Duodenal mucosa (tissue), 2 donors: ENCODE data around the gene PATJ.
A peak's percentile ranks its signal among the peaks of the same experiment; 100 is the strongest.
"Not testable (repeated sequence)": the region's sequence is repeated elsewhere in the genome, so short reads cannot be mapped to it uniquely, and the experiment has no call there.

Experiments
- H3K27ac ChIP-seq: one replicate; pipeline ENCODE4 v1.7.0; 2013; ENCODE audit warnings: low read depth, low read length
- H3K27me3 ChIP-seq, 2 donors: one replicate each; pipeline ENCODE4 v1.7.0; 2013; ENCODE audit warnings: low read length in 2 of 2, control low read depth in 1 of 2; ENCODE audit not compliant: insufficient read depth in 2 of 2, control insufficient read depth in 1 of 2
- H3K36me3 ChIP-seq, 2 donors: one replicate each; pipeline ENCODE4 v1.7.0; 2013; ENCODE audit warnings: low read length in 2 of 2, control low read depth in 1 of 2; ENCODE audit not compliant: insufficient read depth in 2 of 2, control insufficient read depth in 1 of 2
- H3K4me1 ChIP-seq, 2 donors: one replicate each; pipeline ENCODE4 v1.7.0; 2013; ENCODE audit warnings: low read length in 2 of 2, control low read depth in 1 of 2; ENCODE audit not compliant: insufficient read depth in 2 of 2, control insufficient read depth in 1 of 2
- H3K4me3 ChIP-seq, 2 donors: one replicate each; pipeline ENCODE4 v1.7.0; 2013; ENCODE audit warnings: low read length in 2 of 2, low read depth in 1 of 2
- H3K9ac ChIP-seq, 2 donors: one replicate each; pipeline ENCODE4 v1.7.0; 2013; ENCODE audit warnings: low read length in 2 of 2, low read depth in 1 of 2
- H3K9me3 ChIP-seq, 2 donors: one replicate each; pipeline ENCODE4 v1.7.0; 2013; ENCODE audit warnings: low read length in 2 of 2, control low read depth in 1 of 2; ENCODE audit not compliant: control insufficient read depth in 1 of 2

The PATJ gene, protein sequence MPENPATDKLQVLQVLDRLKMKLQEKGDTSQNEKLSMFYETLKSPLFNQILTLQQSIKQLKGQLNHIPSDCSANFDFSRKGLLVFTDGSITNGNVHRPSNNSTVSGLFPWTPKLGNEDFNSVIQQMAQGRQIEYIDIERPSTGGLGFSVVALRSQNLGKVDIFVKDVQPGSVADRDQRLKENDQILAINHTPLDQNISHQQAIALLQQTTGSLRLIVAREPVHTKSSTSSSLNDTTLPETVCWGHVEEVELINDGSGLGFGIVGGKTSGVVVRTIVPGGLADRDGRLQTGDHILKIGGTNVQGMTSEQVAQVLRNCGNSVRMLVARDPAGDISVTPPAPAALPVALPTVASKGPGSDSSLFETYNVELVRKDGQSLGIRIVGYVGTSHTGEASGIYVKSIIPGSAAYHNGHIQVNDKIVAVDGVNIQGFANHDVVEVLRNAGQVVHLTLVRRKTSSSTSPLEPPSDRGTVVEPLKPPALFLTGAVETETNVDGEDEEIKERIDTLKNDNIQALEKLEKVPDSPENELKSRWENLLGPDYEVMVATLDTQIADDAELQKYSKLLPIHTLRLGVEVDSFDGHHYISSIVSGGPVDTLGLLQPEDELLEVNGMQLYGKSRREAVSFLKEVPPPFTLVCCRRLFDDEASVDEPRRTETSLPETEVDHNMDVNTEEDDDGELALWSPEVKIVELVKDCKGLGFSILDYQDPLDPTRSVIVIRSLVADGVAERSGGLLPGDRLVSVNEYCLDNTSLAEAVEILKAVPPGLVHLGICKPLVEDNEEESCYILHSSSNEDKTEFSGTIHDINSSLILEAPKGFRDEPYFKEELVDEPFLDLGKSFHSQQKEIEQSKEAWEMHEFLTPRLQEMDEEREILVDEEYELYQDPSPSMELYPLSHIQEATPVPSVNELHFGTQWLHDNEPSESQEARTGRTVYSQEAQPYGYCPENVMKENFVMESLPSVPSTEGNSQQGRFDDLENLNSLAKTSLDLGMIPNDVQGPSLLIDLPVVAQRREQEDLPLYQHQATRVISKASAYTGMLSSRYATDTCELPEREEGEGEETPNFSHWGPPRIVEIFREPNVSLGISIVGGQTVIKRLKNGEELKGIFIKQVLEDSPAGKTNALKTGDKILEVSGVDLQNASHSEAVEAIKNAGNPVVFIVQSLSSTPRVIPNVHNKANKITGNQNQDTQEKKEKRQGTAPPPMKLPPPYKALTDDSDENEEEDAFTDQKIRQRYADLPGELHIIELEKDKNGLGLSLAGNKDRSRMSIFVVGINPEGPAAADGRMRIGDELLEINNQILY (N-terminal part only)

DNA sequence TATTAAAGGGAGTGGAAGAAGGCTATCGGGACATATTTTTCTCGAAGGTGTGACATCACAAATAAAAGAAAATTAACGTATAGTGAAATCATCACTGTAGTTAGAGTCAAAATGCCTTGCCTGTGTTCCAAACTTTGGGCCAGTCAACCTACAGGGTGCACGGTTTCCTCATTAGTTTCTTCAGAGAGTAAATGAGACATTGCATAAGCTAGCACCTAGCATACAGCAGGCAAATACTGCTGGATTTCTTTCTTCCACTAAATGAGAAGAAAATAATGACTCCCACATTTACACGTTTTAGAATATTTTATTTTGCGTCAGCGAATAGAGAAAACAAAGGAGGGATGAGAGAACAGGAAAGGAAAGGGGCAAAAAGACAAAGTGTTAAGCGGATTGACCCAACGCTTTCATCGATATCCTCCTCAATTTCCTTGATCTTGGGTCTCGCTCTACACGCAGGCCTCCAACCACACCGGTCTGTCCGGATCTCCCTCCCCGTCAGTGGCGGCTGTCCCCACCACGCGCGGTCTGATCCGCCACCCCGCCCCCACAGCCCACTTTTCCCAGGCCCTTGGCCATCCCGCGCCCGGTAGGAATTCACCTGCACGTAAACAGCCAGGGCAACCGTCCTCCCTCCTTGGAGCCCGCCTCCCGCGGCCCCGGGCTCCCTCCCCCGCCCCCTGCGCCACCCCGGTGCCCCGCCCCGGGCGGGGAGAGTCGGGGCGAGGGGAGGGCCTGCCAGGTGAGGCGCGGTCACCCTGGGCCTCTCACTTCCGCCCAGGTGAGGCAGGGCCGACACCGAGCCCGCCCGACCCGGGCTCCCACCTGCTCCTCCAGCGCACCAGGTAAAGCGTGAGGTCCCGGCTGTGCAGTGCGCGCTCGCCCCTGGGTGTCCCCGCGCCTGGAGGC lies at the start of gene PATJ:
PATJ (plus strand) TSS at position 770 of the 909 bp plus-strand sequence. CDS start 20,413 bp downstream, outside the sequence.
- Histone ChIP-seq H3K27ac (peak within 1 kb of the TSS; percentile 92), H3K4me1 (peaks cover 10 to 20% of the 10 kb centered on the region in 2 donors), H3K9me3 (no peaks in the 10 kb centered on the region), H3K27me3 (no peaks in the 10 kb centered on the region), H3K9ac (peak within 1 kb of the TSS; percentile 85 to 87), H3K36me3 (no peaks in the 10 kb centered on the region), H3K4me3 (peak within 1 kb of the TSS; percentile 83 to 85)

DNA sequence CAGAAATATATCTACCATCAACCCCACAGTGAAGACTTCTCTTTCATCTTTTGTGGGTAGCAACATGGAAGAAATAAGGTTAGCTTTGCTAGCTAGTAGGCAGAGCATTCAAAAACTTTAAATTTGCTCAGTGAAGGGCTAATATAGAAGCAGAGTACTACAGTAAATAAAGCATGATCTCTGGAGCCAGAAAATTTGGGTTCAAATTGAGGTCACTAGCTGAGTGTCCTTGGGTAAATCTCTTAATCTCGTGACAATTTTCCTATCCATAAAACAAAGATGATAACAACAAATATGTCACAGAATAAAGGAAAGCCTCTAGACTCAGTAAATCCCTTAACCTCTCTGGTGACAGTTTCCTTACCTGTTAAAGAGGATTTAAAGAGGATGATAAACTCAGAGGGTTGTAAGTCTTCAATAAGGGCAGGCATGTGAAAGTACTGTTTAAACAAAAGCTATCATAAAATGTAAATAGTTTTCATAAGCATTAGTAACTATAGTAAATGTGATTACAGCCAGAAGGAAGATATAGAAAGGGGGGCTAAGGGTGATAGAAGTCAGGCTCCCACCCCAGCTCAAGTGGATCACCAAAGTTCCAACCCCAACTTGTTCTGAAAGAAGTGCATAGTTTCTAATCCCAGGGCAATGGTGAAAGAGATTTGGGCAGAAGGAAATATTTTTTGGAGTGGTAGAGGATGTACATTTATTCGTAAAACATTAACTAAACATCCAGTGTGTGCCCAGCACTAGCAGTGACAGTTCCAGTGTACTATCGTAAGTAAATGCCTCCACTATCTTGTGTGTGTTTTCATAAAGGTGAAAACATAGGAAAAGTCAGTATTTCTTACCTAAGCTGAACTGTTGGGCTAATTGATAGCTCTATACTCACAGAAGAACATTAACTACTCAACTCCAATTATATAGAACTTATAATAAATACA lies 42.1 kb upstream of the PATJ start:
- Histone ChIP-seq H3K4me1 (no peaks in the 10 kb centered on the region), H3K36me3 (peaks cover 10 to 39% of the 10 kb centered on the region in 2 donors), H3K9ac (no peak overlapping the region), H3K27me3 (no peaks in the 10 kb centered on the region), H3K4me3 (no peak overlapping the region), H3K27ac (no peak overlapping the region), H3K9me3 (no peaks in the 10 kb centered on the region)

DNA sequence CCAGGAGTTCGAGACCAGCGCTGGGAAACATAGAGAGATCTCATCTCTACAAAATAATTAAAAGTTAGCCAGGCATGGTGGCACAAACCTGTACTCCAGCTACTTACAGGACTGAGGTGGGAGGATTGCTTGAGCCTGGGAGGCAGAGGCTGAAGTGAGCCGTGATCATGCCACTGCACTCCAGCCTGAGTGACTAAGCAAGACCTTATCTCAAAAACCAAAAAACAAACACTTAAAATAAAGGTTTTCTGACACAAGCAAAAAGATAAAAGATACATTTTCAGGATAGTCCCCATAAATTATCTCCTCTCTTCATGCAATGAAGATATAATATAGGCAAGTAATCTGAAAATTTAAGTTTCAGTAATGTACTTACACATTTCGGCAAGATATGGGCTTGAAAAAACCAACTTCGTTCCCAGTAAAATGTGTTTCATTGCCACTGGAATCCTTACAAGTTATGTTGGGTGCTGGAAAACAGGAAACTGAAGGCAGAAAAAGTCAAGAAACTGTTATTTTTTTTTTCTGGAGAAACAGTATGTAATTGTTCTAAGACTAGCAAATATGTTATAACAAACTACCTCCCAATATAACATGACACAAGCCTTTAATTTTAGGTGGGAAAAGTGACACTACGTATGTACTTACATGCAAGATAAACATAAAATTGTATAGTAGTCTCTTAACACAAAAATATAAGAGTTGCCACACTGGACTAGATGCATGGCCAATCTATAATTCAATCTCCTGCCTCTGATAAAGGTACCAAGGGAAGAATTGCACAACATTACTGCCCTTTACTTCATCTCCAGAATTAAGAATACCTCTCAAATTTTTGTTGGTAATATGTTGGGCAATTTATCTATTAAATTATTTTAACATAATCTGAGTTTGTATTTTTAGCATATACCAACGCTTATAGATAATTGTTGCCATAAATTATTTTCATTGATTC lies 33.0 kb upstream of the PATJ start:
- H3K4me3 ChIP-seq = no peak overlapping the region
- H3K27ac ChIP-seq = no peak overlapping the region
- H3K9me3 ChIP-seq = no peaks in the 10 kb centered on the region
- H3K4me1 ChIP-seq = no peaks in the 10 kb centered on the region
- H3K36me3 ChIP-seq = peaks cover 4 to 32% of the 10 kb centered on the region in 2 donors
- no peak overlapping the region for H3K9ac ChIP-seq
- no peaks in the 10 kb centered on the region for H3K27me3 ChIP-seq

DNA sequence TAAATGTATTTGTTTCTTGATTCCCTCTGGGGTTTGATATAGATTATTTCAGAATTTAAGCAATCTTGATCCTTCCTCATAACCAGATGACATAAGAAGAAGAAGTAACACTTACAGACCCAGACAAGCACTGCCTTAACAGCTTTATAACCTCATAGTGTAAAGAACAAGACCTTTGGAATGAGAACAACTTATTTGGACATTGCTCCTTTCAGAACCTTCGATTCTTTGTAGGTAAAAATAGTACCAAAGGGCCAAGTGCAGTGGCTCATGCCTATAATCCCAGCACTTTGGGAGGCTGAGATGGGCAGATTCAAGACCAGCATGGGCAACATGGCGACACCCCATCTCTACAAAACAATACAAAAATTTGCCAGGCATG lies 32.4 kb upstream of the PATJ start:
- Histone ChIP-seq H3K9me3 (no peaks in the 10 kb centered on the region), H3K36me3 (peaks cover 4 to 29% of the 10 kb centered on the region in 2 donors), H3K27ac (no peak overlapping the region), H3K4me1 (no peaks in the 10 kb centered on the region), H3K9ac (no peak overlapping the region), H3K27me3 (no peaks in the 10 kb centered on the region), H3K4me3 (no peak overlapping the region)

DNA sequence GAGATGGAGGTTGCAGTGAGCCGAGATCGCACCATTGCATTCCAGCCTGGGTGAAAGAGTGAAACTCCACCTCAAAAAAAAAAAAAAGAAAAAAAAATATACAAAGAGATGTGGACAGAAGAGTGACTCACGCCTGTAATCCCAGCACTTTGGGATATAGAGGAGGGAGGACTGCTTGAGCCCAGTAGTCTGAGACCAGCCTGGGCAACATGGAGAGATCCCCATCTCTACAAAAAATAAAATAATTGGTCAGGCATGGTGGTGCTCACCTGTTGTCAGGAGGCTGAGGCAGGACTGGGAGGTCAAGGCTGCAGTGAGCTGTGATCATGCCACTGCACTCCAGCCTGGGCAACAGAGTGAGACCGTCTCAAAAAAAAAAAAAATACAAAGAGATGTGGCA lies 31.0 kb upstream of the PATJ start:
- H3K9me3 ChIP-seq, H3K9ac ChIP-seq, H3K4me1 ChIP-seq, H3K27me3 ChIP-seq, H3K27ac ChIP-seq, H3K4me3 ChIP-seq: not testable (repeated sequence)
- peaks cover 0 to 21% of the 10 kb centered on the region in 2 donors for H3K36me3 ChIP-seq

DNA sequence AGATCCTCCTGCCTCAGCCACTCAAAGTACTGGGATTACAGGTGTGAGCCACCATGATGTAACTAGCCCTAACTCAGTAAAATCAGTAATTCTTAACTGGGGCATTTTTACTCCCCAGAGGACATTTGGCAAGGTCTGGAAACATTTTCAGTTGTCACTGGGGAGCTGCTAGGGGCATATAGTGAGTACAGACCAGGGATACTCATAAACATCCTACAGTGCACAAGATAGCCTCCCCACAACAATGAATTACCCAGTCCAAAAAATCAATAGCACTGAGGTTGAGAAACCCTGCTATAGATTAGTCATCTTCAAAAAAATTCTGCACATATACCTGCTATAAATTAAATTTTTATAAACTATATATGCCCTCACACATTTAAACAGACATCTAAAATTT lies 30.3 kb upstream of the PATJ start:
- Histone ChIP-seq H3K27me3 (no peaks in the 10 kb centered on the region), H3K36me3 (peaks cover 0 to 18% of the 10 kb centered on the region in 2 donors), H3K4me1 (no peaks in the 10 kb centered on the region)

DNA sequence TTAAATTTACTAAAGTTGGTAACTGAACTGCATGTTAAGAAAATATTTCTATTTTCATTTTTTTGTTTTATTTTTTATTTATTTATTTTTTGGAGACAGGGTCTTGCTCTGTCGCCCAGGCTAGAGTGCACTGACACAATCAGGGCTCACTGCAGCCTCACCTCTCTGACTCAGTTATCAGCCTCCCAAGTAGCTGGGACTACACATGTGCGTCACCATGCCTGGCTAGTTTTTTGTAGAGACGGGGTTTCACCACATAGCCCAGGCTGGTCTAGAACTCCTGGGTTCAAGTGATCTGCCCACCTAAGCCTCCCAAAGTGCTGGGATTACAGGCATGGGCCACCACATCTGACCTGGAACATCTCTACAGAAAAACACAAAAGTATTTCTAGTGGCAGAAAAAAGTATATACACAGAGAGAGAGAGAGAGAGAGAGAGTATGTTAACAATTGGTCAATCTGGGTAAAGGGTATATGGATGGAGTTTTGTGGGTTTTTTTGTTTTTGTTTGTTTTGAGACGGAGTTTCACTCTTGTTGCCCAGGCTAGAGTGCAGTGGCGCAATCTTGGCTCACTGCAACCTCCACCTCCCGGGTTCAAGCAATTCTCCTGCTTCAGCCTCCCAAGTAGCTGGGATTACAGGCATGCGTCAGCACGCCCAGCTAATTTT lies 23.1 kb upstream of the PATJ start:
- not testable (repeated sequence) for H3K27me3 ChIP-seq, H3K27ac ChIP-seq, H3K4me3 ChIP-seq, H3K9ac ChIP-seq, H3K4me1 ChIP-seq, H3K9me3 ChIP-seq
- H3K36me3 ChIP-seq = peaks cover 3 to 11% of the 10 kb centered on the region in 2 donors

More for the DNA sequence above, 30.3 kb upstream of the PATJ start:
- Histone ChIP-seq H3K4me3 (no peak overlapping the region), H3K9me3 (no peaks in the 10 kb centered on the region), H3K9ac (no peak overlapping the region), H3K27ac (no peak overlapping the region)

DNA sequence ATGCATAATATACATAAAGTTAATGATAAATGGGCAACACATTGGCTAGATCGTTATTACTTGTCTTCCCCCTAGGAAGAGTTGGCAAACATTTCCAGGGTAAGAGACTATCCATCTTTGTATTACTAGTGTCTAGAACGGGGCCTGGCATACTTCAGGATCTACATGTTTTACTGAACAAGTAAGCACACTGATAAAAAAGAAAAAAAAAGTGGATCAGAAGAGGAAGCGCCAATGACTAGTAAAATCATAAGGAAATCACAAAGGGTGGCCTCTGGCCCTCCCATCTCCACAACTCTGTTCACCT lies 17.8 kb upstream of the PATJ start:
- peak overlapping the region; percentile 96 to 100 for H3K4me3 ChIP-seq
- peak overlapping the region; percentile 92 to 100 for H3K9ac ChIP-seq
- H3K27me3 ChIP-seq = no peaks in the 10 kb centered on the region
- H3K4me1 ChIP-seq = peaks cover 12 to 14% of the 10 kb centered on the region in 2 donors
- H3K36me3 ChIP-seq = peaks cover 0 to 4% of the 10 kb centered on the region in 2 donors
- H3K27ac ChIP-seq = peak overlapping the region; percentile 71
- H3K9me3 ChIP-seq = no peaks in the 10 kb centered on the region
